ENCODE measurements around the gene DIS3L2. TPM values are rescaled to one million over a fixed set of nuclear protein-coding genes. Genes with fewer than 3 reads are reported as not detected.

The DIS3L2 gene
- total and polyA plus RNA-seq, 2 of the 8 experiments (the other 6 are each of a cell fraction or from before 2014, with no cell fraction given): 11.5 to 21.6 TPM

DNA sequence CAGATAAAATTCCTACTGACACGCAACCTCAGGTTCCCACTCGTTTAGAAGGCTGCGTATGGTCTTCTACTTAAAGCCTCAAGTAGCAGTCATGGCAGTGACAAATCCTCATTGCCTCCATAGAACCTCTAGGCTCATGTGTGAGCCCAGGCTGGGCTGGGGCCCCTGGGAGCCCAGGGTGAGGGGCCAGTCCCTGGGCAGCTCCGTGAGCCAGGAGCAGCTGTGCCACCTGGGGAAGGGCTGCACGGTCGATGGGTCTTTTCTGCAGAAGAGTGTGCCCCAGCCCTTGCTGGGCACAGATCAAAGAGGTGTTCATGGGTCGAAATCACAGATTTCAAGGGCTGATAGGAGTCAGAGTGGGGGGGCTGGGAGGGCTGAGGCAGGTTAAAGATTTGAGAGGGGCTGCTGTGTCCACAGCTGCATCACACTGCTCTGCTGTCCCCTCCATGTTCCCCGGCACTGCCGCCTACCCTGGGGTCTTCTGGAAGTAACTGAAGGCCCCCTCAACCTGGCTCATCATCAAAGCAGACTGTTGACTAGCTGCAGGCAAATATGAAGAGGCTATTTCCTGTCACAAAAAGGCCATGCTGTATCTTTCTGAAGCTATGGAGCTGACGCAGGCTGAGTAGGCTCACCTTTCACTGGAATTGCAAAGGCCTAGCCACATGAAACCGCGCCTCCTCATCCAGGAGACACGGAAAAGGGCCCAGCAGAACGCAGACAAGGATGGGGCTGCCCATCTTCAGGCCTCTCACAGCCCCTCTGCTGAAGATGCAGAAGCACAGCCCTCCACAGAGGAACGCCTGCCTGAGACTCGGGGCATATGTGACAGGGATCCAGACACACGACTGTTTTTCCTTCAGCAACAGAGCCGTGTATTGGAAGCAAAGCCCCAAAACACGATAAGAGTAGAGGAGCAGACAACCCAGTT, 381.4 kb downstream of the DIS3L2 start (continued):
- TF ChIP-seq CHD7 (IDR thresholded peaks at IDR 0.05; ENCODE audit: insufficient replicate concordance, low read length) (no peak), JUND (IDR thresholded peaks at IDR 0.05; ENCODE audit: low read length) (no peak), SP2 (IDR thresholded peaks at IDR 0.05; ENCODE audit: low read length) (no peak), POLR2AphosphoS5 (IDR thresholded peaks at IDR 0.05; ENCODE audit: low read depth, low read length) (no peak), POU5F1 (IDR thresholded peaks at IDR 0.05; ENCODE audit: low read depth, low read length) (no peak), KDM5A (IDR thresholded peaks at IDR 0.05; ENCODE audit: low read length) (no peak), SP4 (IDR thresholded peaks at IDR 0.05; ENCODE audit: low read length) (no peak), CBX8 (IDR thresholded peaks at IDR 0.05; ENCODE audit: borderline replicate concordance, low read depth, low read length) (no peak), SP1 (IDR thresholded peaks at IDR 0.05; ENCODE audit: low read depth, low read length) (no peak), BRCA1 (IDR thresholded peaks at IDR 0.05; ENCODE audit: low read depth, low read length) (no peak)

All from H1 (cell line).